Stimulated activated CD4-positive, alpha-beta T cell treated with anti-CD3 and anti-CD28 coated beads, Interleukin-15, amount 100 ng/mL, for 24 hours (primary cell): ENCODE results near the gene DNALI1.
"Not testable (repeated sequence)": the region's sequence is repeated elsewhere in the genome, so short reads cannot be mapped to it uniquely, and the experiment has no call there.

Experiments used
- DNase-seq: peaks from one replicate; pipeline ENCODE4 v3.0.0-alpha.2; 2020

DNALI1 gene

DNA sequence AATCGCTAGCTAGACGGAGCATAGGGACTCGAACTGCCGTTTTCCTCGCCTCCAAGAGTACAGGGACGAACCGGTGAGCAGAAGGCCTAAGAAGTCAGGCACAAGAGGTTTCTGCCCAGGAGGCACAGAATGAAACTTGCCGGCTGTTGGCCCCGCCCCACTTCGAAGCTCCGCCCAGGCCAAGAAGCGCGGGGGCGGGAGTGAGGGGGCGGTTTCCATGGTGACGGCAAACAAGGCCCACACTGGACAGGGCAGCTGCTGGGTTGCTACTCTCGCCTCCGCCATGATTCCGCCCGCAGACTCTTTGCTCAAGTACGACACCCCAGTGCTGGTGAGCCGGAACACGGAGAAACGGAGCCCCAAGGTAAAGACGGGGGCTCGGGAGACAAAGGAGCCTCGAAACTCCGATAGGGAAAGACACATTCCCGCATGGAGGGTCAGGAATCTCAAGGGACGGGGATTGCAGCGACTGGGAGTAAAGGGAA, at the start of gene DNALI1:
Gene DNALI1, plus strand, starts transcription at position 229 of the 485 bp plus-strand sequence. Its CDS starts 55 bp downstream, at position 284.
- peak; percentile 41 for DNase-seq

DNA sequence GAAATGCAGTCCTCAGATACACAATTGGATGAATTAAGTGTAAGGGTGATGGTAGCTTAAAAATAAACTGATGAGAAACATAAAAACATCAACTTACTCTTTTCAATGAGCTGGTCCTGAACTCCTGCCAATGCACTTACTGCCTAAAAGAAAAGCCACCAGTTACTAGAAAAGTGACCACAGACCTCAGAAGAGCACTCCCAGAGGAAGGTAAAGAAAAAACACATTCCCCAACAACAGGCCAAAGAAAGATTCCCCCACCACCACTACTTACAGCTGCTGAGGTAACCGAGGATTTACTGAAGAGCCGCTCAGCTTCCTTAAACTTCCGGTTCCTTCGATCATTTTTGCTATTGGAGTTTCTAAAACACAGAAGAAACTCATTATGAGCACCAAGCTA, 47.6 kb upstream of the DNALI1 start:
- no peak for DNase-seq

DNA sequence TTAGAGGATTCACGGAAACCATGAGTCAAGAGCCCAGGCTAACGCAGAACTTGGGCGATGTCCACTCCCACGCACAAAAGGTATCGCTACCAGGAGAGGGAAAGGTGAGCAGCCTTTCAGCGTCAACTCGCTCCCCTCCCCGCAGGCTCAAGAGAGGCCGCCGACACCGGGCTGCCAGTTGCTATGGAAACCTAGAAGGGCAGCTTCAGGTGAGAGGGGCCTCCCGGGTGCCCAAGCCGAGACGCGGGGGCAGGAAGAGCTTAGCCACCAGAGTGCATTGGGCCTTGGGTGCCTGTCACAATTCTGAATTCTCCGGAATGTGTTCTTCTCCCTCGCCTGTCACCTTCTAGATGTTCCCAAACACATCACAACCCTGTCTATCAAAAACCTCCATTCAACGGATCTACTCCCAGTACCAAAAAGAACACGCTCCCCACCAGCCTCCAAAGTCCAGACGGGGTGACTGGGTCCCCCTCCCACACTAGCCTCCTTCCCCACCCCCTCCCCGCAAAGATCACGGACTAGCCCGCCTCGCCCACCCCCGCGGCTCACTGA, 42.9 kb upstream of the DNALI1 start:
- DNase-seq: peak; percentile 77

DNA sequence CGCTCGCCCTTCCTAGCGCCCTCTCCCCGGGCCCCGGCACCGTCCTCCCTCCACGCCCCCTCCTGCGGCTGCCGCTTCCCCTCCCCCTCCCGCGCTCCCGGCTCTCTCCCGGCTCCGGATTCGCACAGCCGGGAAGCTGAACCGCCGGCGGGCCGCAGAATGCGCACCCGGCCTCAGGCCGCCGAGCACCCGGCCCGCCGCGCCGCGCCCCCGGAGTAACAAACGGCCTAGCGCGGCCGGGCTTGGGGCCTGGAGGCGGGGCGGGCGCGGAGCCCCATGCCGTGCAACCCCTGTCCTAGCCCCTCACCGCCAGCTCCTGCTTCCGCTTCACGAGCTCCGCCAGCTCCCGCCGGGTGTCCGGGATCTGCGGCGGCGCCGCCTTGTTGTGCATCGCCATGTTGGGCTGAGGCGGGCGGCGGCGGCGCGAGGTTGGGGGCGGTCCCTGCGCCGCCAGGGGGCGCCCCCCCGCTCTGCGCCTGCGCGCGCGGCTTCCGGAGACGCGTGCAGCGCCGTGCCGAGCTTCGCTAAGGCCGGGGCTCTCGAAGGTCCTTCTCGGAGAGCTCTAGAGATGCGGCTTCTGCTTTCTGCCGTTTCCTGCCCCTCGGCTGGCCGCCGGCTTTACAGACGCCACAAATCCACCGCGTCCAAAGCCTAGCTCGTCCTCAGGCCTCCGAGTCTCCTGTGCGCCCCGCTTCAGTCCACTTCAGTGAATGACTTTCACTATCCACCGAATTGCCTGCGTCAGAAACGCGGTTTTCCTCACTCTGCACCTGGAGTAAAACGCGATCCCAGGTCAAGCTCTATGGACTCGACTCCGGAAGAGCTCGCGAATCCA, 42.2 kb upstream of the DNALI1 start, which contains the start of gene MEAF6:
Gene MEAF6, minus strand, starts transcription at position 417 of the 835 bp plus-strand sequence. Its CDS starts 20 bp downstream, at position 397.
- DNase-seq: peak; percentile 86

DNA sequence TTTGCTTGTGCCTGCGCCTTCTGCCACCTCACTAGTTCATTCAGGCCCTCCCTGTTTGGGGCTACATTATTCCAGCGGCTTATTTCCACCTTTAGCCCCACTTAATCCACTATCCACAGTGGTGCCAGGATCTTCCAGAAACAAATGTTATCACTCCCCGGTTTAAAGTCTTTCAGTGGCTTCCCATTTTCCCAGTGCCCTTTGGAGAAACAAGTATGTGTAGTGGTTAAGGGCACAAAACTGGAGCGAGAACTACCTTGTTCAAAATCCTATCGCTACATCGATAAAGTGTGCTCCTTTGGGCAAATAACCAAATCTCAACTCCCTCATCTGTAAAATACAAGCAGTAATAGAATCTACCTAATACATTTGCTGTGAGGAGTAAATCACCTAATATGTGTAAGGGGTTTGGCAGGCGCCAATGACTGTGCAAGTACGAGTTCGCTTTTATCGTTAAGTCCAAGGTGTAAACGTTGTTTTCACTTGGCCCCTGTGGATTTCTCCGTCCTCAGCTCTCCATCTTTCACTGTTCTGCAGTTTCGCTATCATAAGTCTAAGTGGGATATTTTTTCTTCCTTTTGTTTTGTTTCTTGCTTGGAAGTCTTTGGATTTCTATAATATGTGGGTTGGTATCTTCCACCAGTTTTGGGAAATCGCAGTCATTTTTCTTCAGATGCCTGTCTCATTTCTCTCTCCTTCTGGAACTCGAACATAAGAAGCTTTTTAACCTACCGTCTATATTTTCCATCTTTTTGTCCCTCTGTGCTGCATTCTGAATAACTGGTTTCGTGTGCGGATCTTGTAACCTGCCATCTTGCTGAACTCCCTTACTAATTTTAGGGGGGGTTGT, 41.3 kb upstream of the DNALI1 start:
- DNase-seq: no peak

DNA sequence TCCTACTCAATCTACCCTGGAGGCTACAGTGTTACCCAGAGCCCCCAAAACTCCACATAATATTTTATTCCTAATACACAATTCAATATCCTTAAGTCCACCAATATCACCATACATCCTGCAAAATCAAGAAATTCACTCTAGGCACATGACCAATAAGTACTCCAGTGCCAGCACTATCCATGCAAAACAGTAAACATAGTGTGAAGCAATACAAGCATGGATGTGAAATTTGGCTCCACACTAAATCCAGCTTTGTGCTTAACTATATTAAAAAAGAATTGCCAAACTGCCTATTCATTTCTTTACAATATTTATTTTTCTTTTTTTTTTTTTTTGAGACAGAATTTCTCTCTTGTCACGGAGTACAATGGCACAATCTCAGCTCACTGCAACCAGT, 39.2 kb upstream of the DNALI1 start:
- DNase-seq: no peak

DNA sequence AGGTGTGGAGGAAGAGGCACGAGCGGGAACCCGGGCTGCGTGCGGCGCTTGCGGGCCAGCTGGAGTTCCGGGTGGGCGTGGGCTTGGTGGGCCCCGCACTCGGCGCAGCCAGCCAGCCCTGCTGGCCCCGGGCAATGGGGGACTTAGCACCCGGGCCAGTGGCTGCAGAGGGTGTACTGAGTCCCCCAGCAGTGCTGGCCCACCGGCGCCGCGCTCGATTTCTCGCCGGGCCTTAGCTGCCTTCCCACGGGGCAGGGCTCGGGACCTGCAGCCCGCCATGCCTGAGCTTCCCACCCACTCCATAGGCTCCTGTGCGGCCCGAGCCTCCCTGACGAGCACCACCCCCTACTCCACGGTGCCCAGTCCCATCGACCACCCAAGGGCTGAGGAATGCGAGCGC, 38.5 kb upstream of the DNALI1 start:
- not testable (repeated sequence) for DNase-seq

DNA sequence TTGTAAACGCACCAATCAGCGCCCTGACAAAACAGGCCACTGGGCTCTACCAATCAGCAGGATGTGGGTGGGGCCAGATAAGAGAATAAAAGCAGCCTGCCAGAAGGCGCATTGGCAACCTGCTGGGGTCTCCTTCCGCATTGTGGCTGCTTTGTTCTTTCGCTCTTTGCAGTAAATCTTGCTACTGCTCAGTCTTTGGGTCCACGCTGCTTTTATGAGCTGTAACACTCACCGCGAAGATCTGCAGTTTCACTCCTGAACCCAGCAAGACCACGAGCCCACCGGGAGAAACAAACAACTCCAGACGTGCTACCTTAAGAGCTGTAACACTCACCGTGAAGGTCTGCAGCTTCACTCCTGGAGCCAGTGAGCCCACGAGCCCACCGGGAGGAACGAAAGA, 37.8 kb upstream of the DNALI1 start:
- DNase-seq: peak; percentile 48

DNA sequence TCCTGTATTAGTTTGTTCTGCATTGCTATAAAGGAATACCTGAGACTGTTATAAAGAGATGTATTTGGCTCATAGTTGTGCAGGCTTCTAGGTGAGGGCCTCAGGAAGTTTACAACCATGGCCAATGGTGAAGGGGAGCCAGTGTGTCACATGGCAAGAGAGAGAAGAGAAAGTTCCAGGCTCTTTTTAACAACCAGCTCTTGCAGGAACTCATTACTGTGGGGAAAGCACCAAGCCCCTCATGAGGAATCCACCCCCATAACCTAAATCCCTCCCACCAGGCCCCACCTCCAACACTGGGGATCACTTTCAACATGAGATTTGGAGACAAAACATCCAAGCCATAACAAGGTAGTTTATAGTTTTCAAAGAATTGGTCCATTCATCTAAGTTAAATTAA, 37.1 kb upstream of the DNALI1 start:
- no peak for DNase-seq

DNA sequence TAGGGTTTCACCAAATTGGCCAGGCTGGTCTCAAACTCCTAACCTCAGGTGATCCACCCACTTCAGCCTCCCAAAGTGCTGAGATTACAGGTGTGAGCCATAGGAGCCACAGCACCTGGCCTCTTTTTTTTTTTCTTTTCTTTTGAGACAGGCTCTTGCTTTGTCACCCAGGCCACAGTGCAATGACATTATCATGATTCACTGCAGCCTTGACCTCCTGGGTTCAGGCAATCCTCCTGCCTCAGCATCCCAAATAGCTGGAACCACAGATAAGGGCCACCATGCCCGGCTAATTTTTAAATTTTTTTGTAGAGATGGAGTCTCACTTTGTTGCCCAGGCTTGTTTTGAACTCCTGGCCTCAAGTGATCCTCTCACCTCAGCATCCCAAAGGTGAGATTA, 26.9 kb upstream of the DNALI1 start:
- not testable (repeated sequence) for DNase-seq

DNA sequence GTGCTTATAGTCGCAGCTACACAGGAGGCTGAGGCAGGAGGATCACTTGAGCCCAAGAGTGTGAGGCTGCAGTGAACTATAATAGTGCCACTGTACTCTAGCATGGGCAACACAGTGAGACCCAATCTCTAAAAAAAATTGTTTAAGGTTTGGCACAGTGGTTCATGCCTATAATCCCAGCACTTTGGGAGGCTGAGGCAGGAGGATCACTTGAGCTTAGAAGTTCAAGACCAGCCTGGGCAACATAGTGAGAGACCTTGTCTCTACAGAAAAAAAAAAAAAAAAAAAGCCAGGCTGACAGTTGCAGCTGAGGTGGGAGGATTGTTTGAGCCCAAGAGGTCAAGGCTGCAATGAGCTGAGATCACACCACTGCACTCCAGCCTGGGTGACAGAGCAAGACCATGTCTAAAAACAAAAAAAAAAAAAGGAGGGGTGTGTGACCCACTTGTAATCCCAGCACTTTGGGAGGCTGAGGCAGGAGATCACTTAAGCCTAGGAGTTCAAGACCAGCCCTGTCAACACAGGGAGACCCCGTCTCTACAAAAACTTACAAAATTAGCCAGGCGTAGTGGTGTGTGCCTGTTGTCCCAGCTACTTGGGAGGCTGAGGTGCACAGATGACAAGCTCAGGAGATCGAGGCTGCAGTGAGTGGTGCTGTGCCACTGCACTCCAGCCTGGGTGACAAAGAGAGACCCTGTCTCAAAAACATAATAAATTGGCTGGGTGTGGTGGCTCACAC, 24.2 kb upstream of the DNALI1 start:
- DNase-seq: not testable (repeated sequence)

DNA sequence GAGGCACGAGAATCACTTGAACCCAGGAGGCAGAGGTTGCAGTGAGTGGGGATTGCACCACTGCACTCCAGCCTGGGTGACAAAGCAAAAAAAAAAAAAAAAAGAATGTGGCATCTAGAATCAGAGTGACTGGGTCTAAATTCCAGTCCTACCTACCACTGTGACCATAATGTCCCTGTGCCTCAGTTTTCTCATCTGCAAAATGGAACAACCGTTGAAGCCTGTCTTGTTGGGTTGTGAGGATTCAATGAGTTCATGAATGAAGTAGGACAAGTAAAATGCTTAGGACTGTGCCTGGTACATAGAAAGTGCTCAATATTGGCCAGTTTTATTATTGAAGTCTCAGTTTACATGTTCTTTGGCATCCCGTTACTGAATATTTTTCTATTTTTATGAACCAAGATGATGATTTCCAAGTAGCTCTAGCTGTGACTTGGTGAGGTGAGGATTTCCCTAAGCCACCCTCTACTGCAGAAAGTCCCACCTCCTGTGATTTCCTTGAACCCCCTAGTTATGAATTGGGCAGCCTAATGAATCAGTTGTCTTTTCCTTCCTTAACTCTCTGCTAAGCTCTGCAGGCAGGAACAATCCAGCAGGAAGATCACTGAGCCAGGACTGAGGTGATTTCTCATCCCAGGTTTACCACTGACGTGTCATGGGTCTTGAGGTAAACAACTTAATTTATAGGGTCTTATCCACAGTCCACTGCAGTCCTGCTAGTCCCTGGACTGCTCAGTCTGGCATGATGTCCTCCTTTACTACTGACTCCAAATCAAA, 23.2 kb upstream of the DNALI1 start:
- DNase-seq: no peak

DNA sequence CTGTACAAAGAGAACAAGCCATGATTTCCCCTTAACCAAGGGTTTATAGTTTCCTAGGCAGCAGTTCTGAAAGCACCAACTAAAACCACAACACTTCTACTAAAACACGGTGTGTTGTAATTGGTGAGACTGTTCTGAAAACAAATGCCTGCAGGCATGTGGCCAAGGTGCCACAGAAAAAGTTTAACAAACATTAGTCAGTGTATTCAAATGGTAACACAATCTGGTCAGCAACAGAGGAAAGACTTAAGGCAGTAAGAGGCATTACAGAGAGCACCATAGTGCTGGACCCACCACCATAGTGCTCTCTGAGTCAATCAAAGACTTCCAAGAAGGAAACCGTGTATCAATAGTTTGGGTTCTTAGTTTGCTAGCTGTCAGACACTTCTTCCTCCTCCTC, 19.4 kb upstream of the DNALI1 start:
- no peak for DNase-seq

DNA sequence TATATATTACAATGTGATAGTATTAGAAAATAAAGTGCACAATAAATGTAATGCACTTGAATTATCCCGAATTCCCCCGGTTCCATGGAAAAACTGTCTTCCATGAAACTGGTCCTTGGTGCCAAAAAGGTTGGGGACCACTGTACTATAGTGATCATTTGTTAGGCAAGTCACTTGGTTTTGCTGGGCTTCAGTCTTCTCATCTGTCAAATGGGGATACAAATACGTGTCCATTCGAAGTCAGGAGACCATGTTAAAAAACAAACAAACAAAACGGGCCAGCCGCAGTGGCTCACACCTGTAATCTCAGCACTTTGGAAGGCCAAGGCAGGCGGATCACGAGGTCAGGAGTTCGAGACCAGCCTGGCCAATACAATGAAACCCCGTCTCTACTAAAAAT, 17.6 kb upstream of the DNALI1 start:
- DNase-seq: not testable (repeated sequence)

DNA sequence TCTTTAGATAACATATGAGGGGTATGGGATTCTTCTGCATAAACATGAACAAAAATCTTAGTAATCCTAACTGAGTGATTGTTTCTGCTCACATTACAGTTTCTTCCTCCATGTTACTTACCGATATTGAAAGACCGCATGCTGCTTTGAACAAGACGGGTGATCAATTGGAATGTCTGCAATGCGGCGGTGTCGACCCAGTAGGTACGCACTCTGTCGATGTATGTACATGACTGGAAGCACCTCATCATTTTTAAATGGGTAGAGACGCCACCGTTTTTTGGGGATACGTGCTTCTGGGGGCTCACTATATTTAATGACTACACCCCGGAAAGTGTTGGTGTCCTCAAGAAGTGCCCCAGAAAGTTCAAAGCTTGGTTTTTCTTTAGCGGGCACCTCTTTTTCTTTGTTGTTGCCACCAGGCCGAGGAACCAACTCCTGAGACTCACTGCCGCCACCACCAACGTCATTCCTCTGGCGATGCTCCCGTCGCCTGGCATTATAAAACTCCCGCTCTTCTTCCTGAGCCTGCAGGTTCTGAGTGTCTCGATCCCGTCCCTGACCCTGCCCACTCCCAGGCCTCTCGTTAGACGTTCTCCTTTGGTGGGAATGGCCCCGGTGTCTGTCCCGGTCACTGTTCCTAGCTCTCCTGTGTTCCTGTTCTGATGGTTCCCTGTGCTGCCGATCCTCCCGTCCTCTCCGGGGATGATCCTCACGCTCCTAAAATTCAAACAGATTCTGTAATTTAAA, 16.5 kb upstream of the DNALI1 start:
- DNase-seq: no peak

DNA sequence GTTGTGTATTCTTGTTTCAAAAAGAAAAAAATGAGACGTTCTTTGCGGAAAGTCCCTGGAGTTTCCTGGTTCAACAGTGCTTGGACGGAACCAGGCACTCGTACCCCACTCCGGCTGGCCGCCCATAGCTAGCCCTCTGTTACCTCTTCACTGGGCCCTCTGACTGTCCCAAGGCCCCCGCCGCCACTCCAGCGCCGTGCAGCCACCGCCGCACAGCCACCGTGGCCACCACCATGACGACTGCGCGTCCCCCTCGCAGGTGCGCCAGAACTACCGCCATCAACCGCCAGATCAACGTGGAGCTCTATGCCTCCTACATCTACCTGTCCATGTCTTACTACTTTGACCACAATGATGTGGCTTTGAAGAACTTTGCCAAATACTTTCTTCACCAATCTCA, 12.2 kb upstream of the DNALI1 start:
- DNase-seq: no peak

DNA sequence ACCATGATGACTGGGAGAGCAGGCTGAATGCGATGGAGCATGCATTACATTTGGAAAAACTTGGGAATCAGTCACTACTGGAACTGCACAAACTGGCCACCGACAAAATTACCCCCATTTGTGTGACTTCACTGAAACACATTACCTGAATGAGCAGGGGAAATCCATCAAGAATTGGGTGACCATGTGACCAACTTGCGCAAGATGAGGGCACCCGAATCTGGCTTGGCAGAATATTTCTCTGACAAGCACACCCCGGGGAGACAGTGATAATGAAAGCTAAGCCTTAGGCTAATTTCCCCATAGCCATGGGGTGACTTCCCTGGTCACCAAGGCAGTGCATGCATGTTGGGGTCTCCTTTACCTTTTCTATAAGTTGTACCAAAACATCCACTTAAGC, 11.7 kb upstream of the DNALI1 start:
- no peak for DNase-seq

DNA sequence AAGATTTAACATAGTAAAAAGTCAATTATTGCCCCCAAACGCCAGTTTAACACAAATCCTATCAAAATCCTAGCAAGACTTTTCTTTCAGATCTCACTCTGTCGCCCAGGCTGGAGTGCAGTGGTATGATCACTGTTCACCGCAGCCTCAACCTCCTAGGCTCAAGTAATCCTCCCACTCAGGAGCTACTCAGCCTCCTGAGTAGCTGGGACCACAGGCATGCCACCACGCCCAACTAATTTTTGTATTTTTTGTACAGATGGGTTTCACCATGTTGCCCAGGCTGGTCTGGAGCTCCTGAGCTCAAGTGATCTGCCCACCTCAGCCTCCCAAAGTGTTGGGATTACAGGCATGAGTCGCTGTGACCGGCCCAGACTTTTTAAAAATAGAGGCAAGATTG, 7.4 kb upstream of the DNALI1 start:
- DNase-seq: no peak

DNA sequence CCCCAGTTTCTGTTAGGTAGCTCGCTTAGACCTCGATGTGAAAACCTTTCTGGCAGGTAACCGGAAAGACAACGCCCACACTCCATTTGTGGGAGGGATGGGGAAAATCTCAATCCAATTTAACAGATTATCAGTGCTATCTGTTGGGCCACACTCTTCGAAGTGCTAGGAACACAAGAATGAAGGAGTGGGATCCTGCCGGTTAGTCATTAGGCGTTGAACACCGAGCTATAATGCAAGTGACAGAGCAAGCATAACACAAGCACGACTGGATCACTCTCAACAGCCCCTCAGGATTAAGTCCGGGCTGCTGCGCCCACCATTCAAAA, 3.2 kb upstream of the DNALI1 start:
- peak; percentile 20 for DNase-seq

DNA sequence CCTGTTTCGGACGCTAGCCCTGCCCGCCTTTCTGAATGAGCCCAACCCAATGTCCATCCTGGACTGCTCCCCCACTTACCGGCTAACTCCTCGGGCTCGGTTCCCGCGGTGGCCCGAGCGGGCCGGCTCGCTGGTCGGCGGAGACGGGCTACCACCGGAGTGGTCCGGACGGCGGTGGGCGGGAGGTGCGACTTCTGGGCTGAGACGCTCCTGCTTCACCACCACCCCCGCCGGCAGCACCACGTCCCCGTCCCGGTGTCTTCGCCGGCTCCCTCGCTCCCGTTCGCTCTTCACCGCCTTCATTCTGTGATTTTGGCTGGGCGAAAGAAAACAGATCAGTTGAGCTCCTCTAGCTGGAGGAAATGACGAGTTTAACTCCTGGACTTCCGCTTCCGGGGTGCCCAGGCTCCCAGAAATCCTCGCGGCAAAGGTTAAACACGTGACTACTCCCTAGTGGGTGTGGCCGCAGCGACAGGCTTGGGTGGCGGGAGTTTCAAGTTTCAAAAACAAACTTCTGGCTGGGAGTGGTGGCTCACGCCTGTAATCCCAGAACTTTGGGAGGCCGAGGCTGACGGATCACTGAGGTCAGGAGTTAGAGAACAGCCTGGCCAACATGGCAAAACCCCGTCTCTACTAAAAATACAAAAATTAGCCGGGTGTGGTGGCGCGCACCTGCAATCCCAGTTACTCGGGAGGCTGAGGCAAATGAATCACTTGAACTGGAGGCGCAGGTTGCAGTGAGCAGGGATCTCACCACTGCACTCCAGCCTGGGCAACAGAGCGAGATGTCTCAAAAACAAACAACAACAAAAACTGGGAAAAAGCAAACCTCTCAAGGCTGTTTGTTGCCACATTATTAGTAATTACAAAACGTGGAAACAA, 2.6 kb upstream of the DNALI1 start, which contains the start of gene SNIP1:
Gene SNIP1, minus strand, starts transcription at position 367 of the 882 bp plus-strand sequence. Its CDS starts 64 bp downstream, at position 303.
- DNase-seq: peak; percentile 92
